HG03060 (cell line): ENCODE data around the gene SNX10.
A peak's percentile ranks its signal among the peaks of the same experiment; 100 is the strongest.

ENCODE experiments used
- ATAC-seq: cut with Tn5 transposase; IDR thresholded peaks from one replicate; pipeline ENCODE4 v1.9.1; 2021; ENCODE audit warnings: low read depth, moderate number of reproducible peaks; ENCODE audit not compliant: unreplicated experiment

SNX10 gene

DNA sequence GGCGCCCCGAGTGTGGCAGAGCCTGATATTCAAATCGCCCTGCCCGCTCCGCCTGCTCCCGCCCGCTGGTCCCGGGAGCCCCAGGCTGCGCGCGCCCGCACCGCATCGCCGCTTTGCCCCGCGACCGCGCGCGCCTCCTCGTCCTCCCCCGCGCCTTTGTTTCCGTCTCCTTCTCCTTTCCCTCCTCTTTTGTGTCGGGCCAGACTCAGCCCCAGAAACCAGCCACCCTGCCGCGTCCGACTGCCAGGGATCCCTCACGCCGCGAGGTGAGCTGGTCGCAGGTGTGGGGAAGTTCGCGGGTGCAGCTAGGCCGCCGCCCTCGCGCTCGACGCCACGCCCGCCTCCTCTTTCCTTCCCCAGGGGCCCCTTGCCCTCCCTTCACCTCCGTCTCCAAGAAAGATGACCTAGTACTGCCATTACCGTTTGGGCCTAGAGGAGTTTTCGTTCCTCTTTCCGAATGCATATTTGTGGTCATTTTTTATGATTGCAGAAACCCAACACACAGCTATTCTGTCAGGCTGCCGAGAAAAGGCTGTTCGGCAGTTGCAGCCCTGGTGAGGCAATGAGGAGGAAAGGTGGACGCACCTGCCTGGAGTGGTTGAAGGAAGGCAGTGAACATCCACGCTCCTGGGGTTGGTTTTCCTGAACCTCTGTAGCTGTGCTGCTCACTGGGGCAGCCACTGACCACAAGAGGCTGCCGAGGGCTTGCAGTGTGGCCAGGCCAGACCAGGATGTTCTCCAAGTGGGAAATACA is 107.3 kb downstream of the SNX10 start:
- ATAC-seq: peak; percentile 74

DNA sequence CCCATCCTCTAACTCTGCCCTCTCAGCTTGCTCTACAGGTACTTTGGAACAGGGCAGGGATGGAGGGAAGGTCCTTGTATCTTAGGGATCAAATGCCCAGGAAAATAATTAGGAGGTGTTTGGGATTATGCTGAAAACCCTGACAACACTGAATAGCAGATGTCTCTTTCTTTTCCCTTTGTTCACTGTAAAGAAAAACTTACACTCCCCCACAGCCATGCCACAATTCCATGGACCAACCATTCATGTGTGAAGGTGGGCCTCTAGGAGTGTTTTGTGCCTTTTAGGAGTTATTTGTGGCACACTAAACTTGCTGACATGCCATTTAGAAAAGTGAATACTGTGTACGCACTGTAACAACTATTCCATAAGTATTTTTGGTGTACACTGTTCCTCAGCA is 108.1 kb downstream of the SNX10 start:
- no peak for ATAC-seq

DNA sequence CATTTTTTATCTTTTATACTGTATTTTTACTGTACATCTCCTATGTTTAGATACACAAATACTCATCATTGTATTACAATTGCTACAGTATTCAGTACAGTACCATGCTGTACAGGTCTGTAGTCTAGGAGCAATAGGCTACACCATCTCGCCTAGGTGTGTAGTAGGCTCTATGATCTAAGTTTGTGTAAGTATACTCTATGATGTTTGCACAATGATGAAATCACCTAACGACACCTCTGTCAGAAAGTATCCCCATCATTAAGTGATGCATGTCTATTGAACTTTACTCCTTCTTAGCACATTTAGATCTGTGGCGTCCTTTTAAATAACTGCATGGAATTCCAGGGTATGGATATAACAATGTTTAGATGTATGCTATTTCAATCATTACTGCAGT is 112.0 kb downstream of the SNX10 start:
- ATAC-seq: no peak

DNA sequence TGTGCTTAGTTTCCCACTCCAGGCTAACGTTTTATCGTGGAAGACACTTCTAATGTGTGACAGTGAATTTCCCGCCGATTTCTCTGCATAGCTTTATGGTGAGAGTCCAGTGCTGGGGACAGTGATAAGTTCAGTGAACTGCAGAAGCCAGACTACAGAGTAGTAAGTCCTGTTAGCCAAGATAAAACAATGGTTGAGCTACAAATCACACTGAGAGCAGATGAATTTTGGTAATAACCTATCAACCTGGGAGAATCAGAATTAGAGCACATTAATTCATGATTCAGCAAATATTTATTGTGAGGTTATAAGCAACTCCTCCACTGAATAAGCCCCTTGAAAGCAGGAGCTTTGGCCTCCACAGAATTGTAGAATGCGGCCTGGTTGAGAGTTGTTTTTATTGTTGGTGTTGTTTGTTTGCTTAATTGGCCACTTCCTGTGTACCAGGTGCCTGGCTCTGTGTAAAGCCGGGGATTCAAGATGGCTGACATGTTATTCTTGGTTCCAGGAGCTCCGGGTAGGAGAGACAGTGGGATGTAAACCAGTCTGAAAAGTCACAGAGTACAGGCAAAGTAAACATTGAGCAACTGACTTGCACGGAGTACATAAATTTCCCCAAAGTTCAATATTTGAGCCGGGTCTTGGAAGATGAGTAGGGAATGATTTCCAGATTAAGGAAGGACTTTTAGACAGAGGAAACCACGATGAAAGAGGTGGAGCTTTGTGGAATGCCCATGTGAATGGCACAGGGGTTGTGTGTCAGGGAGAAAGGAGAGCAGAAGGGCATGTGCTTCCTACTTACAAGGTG is 112.7 kb downstream of the SNX10 start:
- ATAC-seq: no peak

DNA sequence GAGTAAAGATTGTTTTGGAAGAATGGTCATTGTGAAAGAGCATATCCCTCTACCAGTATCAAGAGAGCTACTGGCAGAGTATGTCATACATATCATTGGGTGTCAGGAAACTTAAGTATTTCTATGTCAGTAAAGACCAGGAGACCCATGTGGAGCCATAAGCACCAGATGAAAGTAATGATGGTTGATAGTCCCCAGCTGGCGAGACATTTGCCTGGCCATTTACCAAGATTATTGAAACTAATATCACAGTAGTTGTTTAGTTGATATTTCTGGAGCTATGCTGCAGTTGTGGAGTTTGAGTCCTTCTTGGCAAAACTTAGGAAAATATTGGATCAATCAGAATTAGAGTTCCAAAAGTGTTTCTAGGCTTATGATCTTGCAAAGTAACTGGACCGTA is 114.8 kb downstream of the SNX10 start:
- ATAC-seq: no peak

DNA sequence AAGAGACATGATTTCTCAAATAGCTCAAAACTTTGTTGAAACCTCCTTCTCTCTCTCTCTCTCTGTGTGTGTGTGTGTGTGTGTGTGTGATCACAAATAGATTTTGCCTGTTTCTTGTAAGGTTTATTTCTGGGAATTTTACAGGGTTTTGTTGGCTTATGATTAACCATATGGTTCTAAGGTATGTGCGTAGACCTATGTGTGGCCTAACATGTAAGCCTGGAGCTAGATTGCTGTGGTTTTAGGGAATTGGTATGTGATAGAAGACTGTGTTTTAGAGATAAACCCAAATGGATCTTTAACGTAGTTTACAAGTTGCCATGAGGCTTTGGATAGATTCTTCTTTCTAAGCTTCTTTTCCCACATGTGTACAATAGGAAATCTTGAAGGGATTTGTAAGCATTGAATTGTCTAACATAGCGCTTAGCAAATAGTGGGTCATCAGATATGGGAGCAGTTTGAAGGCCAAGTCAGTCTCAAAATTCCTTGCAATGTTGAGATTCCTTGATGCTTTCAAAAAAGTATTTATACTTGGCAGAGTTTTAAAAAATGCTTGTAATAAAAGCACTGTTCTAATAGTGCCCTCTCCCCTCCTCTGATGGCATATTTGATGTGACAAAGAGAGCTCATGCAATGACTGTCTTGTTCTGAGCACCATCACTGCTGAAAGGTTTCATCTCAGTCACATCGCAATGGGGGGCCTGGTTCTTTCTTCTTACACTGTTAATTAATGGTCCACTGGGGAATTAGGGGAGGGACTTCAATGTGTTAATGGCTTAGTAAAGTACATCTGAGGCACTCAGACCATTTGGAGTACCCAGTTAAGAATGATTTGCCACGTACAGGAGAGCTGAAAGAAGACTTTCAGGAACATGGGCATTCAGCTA is 118.2 kb downstream of the SNX10 start:
- ATAC-seq: no peak

DNA sequence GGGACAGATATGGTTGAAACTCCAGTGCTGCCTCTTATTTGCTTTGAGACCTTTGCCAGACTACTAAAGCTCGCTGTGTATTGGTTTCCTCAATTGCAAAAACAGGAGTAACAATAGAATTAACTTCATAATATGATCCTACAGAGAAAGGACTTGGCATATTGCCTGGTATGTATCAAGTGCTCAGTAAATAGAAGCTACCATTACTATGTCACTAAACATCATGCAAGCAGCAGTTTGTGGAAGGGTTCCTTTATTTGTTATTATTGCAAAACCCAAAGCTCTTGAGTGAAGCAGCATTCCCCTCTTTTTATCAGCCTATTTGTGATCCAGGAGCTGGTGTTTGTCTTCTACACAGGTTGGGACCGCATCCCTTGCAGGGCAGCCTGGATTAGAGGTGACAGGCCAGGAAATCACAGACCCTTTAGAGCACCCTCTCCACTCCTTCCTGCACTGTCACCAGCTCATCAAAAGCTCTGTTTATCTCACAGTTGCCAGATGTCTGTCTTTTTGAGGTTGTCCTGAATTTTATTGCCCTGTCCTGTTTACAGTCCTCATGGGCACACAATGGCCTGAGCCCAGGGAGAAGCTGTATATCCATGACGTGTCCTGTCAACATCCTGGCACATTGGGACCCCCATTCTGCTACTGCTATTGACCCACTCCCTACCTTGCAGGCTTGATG is 121.5 kb downstream of the SNX10 start:
- ATAC-seq: no peak

DNA sequence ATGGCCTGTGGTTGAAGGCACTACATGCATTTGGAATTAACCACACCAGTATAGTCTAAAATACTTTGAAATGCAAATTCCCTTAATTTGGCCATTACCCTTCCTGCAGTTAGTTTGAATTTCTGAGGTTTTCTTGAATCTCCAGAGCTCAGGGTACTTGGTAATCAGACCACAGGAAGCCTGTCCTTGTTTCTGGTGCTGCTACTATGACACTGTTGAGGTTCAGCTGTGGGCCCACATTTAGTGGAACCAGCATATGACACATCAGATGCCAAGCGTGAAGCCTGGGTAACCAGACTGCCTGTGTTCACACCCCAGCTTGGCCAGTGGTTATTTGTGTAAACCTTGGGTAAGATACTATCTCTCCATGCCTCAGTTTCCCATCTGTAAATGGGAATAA is 124.3 kb downstream of the SNX10 start:
- no peak for ATAC-seq

DNA sequence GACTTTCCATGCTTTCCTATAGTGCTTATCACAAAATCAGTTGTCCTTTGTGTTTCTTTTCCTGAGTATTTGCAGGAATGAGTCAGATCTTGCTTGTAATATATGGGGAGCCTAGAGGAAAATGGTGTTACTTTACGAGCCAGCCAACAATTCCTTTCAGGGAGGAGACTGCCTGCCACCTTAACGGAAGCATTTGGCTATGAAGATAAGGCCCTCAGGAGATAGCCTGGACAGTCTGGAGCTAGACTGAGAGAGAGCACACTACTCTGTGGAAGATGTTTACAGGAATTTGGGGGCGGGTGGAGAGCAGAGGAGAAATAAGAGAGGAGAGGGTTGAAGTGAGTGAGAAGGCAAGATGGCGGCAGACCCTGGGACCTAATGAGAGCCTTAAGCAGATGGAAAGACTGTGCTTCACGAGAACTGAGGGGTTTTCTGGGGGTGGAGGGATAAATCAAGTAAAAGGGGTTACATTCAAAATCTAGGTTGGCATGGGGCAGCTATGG is 126.3 kb downstream of the SNX10 start:
- no peak for ATAC-seq

DNA sequence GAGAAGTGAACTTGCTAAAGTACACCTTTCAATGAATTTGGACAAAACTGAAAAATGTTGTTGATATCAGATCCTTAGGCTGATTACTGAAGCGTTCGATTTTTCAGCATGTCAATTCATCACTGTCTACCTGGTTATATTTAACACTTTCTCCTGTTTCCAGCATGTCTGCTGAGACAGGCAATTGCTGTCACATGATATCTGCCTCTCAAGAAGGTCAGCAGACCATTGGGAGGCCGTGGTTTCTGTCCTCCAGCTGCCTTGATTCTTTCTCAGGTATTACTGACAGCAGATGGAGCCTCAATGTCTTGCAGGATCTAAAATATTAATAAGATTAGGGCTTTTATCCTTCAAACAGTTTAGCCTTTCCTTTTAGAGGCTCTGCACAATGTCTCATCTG is 127.5 kb downstream of the SNX10 start:
- no peak for ATAC-seq

DNA sequence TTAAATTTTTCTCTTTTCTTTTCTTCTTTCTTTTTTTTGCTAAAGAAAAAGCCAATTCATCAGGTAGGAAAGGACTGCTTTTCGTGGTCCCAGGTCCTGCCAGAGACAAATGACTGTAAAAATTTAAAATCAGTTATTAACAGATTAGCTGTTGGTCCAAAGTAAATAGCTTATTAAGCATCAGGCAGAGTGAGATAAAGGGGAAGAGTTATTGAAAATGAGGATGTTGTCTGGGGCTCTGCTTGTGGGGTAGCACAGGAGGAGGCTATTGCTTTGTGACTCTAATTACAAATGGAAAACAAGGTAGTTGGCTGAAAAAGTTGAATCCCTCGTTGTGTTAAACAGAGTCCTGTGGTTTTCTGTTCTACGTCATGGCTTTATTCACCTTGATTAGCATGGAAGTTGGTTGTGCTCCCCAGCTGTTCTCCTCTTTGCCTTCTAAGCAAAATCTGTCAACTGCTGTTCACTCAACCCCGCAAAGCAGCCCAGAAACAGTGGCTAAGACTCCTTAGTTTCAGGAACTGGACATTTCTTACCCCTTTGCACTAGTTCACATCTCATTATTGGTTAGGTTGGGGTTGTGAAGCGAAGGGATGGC is 128.9 kb downstream of the SNX10 start:
- ATAC-seq: no peak

DNA sequence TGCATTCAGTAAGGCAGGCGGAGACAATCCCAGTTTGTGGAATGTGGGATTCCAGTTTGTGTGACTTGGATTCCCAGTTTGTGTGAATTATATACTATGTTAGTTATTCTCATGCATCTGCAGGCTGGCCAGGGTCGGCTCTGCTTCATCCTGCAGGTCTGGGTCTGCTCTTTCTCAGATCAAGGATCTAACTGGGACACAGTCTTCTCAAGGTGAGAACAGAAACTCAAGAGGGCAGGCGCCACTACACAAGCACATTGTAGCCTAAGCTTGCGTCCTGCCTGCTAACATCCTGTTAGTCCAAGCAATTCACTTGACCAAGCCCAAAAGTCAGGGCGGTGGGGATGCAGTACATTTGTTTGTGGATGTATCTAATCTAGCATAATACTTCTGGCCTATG is 131.1 kb downstream of the SNX10 start:
- ATAC-seq: no peak

DNA sequence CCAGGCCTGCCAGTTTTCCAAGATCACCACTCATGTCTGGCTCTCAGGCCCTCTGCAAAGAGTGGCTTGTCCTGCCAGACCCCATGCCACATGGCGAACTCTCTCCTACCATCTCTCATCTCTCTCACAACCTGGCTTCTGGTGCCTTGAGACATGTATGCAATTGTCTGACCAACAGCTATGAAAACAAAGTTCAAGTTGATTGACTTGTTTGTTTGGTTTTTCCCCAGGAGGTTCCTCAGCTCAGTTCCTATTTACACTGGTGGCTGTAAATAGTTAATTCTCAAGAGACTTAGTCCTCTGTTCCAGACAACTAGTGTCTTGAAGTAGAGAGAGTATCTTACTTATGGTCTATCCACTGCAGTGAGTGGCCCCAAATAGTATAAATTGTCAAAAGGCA is 131.8 kb downstream of the SNX10 start:
- no peak for ATAC-seq
